Measurements from ENCODE around the gene UBE4B. TPM values are rescaled to one million over a fixed set of nuclear protein-coding genes. Genes with fewer than 3 reads are reported as not detected.
A peak's percentile ranks its signal among the peaks of the same experiment; 100 is the strongest.

The UBE4B gene
- total RNA-seq, 3 donors from 2014 or later = 40.7 to 66.2 (median 41.4) TPM

- DNase-seq (no peak), ATAC-seq (no peak)
- TF ChIP-seq CTCF (IDR thresholded peaks at IDR 0.05) = no peak
- H3K4me1 ChIP-seq (ENCODE audit: low read depth) = no peaks in the 10 kb centered on the region
- intact Hi-C loops (cut with DNase I, micrococcal nuclease) = no loop called here
- no peak overlapping the region for H3K4me3 ChIP-seq
- no peaks in the 10 kb centered on the region for H3K36me3 ChIP-seq (ENCODE audit: low read depth)
- H3K9me3 ChIP-seq = no peaks in the 10 kb centered on the region
Observed at GRCh38 chr1:10160173-10160572, 127.4 kb downstream of the UBE4B start.

GRCh38 chr1:10160907-10161490 lies 128.2 kb downstream of the UBE4B start:
- Histone ChIP-seq H3K9me3 (no peaks in the 10 kb centered on the region), H3K4me1 (ENCODE audit: low read depth) (no peaks in the 10 kb centered on the region), H3K4me3 (no peak overlapping the region), H3K36me3 (ENCODE audit: low read depth) (no peaks in the 10 kb centered on the region)
- intact Hi-C loops (cut with DNase I, micrococcal nuclease) = no loop called here
- TF ChIP-seq CTCF (IDR thresholded peaks at IDR 0.05) = no peak
- ATAC-seq (no peak), DNase-seq (no peak)

GRCh38 chr1:10161541-10162290 lies 129.0 kb downstream of the UBE4B start:
- ATAC-seq (no peak), DNase-seq (no peak)
- H3K4me3 ChIP-seq = no peak overlapping the region
- TF ChIP-seq CTCF (IDR thresholded peaks at IDR 0.05) = no peak
- intact Hi-C loops (cut with DNase I, micrococcal nuclease) = no loop called here
- no peaks in the 10 kb centered on the region for H3K4me1 ChIP-seq (ENCODE audit: low read depth)
- H3K9me3 ChIP-seq = no peaks in the 10 kb centered on the region
- no peaks in the 10 kb centered on the region for H3K36me3 ChIP-seq (ENCODE audit: low read depth)

GRCh38 chr1:10168912-10169514 lies 136.3 kb downstream of the UBE4B start:
- H3K4me3 ChIP-seq = no peak overlapping the region
- TF ChIP-seq CTCF (IDR thresholded peaks at IDR 0.05) = no peak
- H3K9me3 ChIP-seq = no peaks in the 10 kb centered on the region
- H3K4me1 ChIP-seq (ENCODE audit: low read depth) = no peaks in the 10 kb centered on the region
- DNase-seq (no peak), ATAC-seq (no peak)
- no peaks in the 10 kb centered on the region for H3K36me3 ChIP-seq (ENCODE audit: low read depth)
- intact Hi-C loops (cut with DNase I, micrococcal nuclease) = no loop called here

- Histone ChIP-seq H3K4me1 (ENCODE audit: low read depth) (no peaks in the 10 kb centered on the region), H3K36me3 (ENCODE audit: low read depth) (no peaks in the 10 kb centered on the region), H3K9me3 (no peaks in the 10 kb centered on the region), H3K4me3 (no peak overlapping the region)
- ATAC-seq (peak; percentile 43), DNase-seq (no peak)
- intact Hi-C loops (cut with DNase I, micrococcal nuclease) = no loop called here
- TF ChIP-seq CTCF (IDR thresholded peaks at IDR 0.05) = no peak
Observed at GRCh38 chr1:10170239-10170574, 137.4 kb downstream of the UBE4B start.
